Mammary epithelial cell (primary cell): ENCODE results near the gene SOS2.

Experiments
- CTCF ChIP-seq, 2 donors: IDR thresholded peaks in 1 of 2; conservative IDR thresholded peaks in 1 of 2; 2 replicates each; pipeline ENCODE4 v1.5.1; 2011 to 2012; ENCODE audit warnings: inconsistent platforms in 2 of 2, low read length in 2 of 2, mild to moderate bottlenecking in 2 of 2, control low read depth in 1 of 2, low read depth in 1 of 2; ENCODE audit not compliant: insufficient read depth in 1 of 2; ENCODE audit errors: extremely low read depth in 1 of 2
- EZH2 ChIP-seq: IDR thresholded peaks from 2 replicates; pipeline ENCODE4 v1.6.1; 2012; ENCODE audit warnings: low read length, inconsistent platforms, borderline replicate concordance

- no peak for TF ChIP-seq CTCF (conservative IDR thresholded peaks at IDR 0.05 in 1 of 2, IDR thresholded peaks at IDR 0.05 in 1 of 2; ENCODE audit: extremely low read depth in 1 of 2, insufficient read depth in 1 of 2, low read depth in 1 of 2, low read length in 2 of 2)
- TF ChIP-seq EZH2 = no peak
These were observed 143.3 kb downstream of the SOS2 start for GRCh38 chr14:50088117-50088515.
